Neural cell (in vitro differentiated cells): ENCODE measurements around the gene CRIP1.

Experiments used
- EP300 ChIP-seq: fragments of 450-650 bp; conservative IDR thresholded peaks from 2 replicates; pipeline ENCODE4 v1.6.1; 2014; ENCODE audit warnings: antibody characterized with exemption, mild to moderate bottlenecking, moderate library complexity; ENCODE audit not compliant: poor library complexity, severe bottlenecking
- EZH2 ChIP-seq: fragments of 200-600, 300-800 bp; shearing (Covaris generic), sonication (generic); IDR thresholded peaks from 2 replicates; pipeline ENCODE4 v1.6.1; 2014; ENCODE audit warnings: antibody characterized with exemption, low read length, borderline replicate concordance, mild to moderate bottlenecking; ENCODE audit not compliant: insufficient read depth, poor library complexity, severe bottlenecking

- TF ChIP-seq EZH2, result no peak
- no peak for TF ChIP-seq EP300
Measured at GRCh38 chr14:105533391-105533790, 46.7 kb downstream of the CRIP1 start.
